Neural cell (in vitro differentiated cells): Measurements from ENCODE around the gene ACAD10. TPM values are rescaled to one million over a fixed set of nuclear protein-coding genes. Genes with fewer than 3 reads are reported as not detected.

Source experiments
- H2AFZ ChIP-seq: fragments of 200-600, 300-800 bp; sonication (generic), shearing (Covaris generic); 2 replicates; pipeline ENCODE4 v1.6.0; 2014; ENCODE audit warnings: low read depth, mild to moderate bottlenecking, antibody characterized with exemption, low read length, moderate library complexity
- H3F3A ChIP-seq: fragments of 200-600 bp; shearing (Covaris generic); 2 replicates; pipeline ENCODE4 v1.6.1; 2016; ENCODE audit warnings: mild to moderate bottlenecking, moderate library complexity, mixed read lengths, antibody characterized with exemption, low read length; ENCODE audit not compliant: insufficient read depth, poor library complexity, severe bottlenecking
- H3K27ac ChIP-seq: fragments of 200-600, 300-800 bp; sonication (generic), shearing (Covaris generic); 2 replicates; pipeline ENCODE4 v1.5.1; 2014; ENCODE audit warnings: mild to moderate bottlenecking, low read length, moderate library complexity
- H3K27me3 ChIP-seq: fragments of 300-800, 200-600 bp; sonication (generic), shearing (Covaris generic); 2 replicates; pipeline ENCODE4 v1.6.0; 2014; ENCODE audit warnings: mild to moderate bottlenecking, low read depth, low read length, moderate library complexity; ENCODE audit not compliant: insufficient read depth
- H3K36me3 ChIP-seq: fragments of 300-800, 200-600 bp; sonication (generic), shearing (Covaris generic); 2 replicates; pipeline ENCODE4 v1.5.1; 2014; ENCODE audit warnings: mild to moderate bottlenecking, antibody characterized with exemption, low read length, moderate library complexity; ENCODE audit not compliant: insufficient read depth
- H3K4me2 ChIP-seq: fragments of 300-800, 200-600 bp; sonication (generic), shearing (Covaris generic); 2 replicates; pipeline ENCODE4 v1.6.0; 2014; ENCODE audit warnings: mild to moderate bottlenecking, low read length
- H3K4me3 ChIP-seq: fragments of 300-800, 200-600 bp; sonication (generic), shearing (Covaris generic); 2 replicates; pipeline ENCODE4 v1.5.1; 2014; ENCODE audit warnings: mild to moderate bottlenecking, low read length, moderate library complexity
- H3K79me2 ChIP-seq: fragments of 200-600 bp; shearing (Covaris generic); replicated peaks from 2 replicates; pipeline ENCODE4 v1.6.0; 2014; ENCODE audit warnings: mild to moderate bottlenecking, low read length, moderate library complexity; ENCODE audit not compliant: insufficient read depth
- H3K9ac ChIP-seq: fragments of 300-800, 200-600 bp; sonication (generic), shearing (Covaris generic); 2 replicates; pipeline ENCODE4 v1.6.1; 2016; ENCODE audit warnings: mild to moderate bottlenecking, low read length, mixed read lengths
- H3K9me2 ChIP-seq: fragments of 200-600 bp; shearing (Covaris generic); 2 replicates; pipeline ENCODE4 v1.6.1; 2016; ENCODE audit warnings: mild to moderate bottlenecking, low read length, mixed read lengths; ENCODE audit not compliant: insufficient read depth
- H3K9me3 ChIP-seq: fragments of 200-600, 300-800 bp; sonication (generic), shearing (Covaris generic); 2 replicates; pipeline ENCODE4 v1.6.1; 2016; ENCODE audit warnings: mild to moderate bottlenecking, mixed run types, low read length, moderate library complexity, mixed read lengths
- H4K20me1 ChIP-seq: fragments of 200-600 bp; shearing (Covaris generic); 2 replicates; pipeline ENCODE4 v1.6.1; 2016; ENCODE audit warnings: mild to moderate bottlenecking, mixed run types; ENCODE audit not compliant: insufficient read depth
- EP300 ChIP-seq: fragments of 450-650 bp; conservative IDR thresholded peaks from 2 replicates; pipeline ENCODE4 v1.6.1; 2014; ENCODE audit warnings: antibody characterized with exemption, mild to moderate bottlenecking, moderate library complexity; ENCODE audit not compliant: poor library complexity, severe bottlenecking
- EZH2 ChIP-seq: fragments of 200-600, 300-800 bp; shearing (Covaris generic), sonication (generic); IDR thresholded peaks from 2 replicates; pipeline ENCODE4 v1.6.1; 2014; ENCODE audit warnings: antibody characterized with exemption, low read length, borderline replicate concordance, mild to moderate bottlenecking; ENCODE audit not compliant: insufficient read depth, poor library complexity, severe bottlenecking
- MXI1 ChIP-seq: fragments of 450-650 bp; conservative IDR thresholded peaks from 2 replicates; pipeline ENCODE4 v1.6.1; 2014; ENCODE audit warnings: antibody characterized with exemption, mild to moderate bottlenecking; ENCODE audit not compliant: poor library complexity, severe bottlenecking
- POLR2AphosphoS5 ChIP-seq: IDR thresholded peaks from 2 replicates; pipeline ENCODE4 v1.6.1; 2012
- RAD21 ChIP-seq: fragments of 450-650 bp; conservative IDR thresholded peaks from 2 replicates; pipeline ENCODE4 v1.6.1; 2014; ENCODE audit warnings: antibody characterized with exemption, mild to moderate bottlenecking, moderate library complexity
- REST ChIP-seq: IDR thresholded peaks from 2 replicates; pipeline ENCODE4 v1.6.1; 2012; ENCODE audit warnings: borderline replicate concordance
- SMC3 ChIP-seq: fragments of 450-650 bp; conservative IDR thresholded peaks from 2 replicates; pipeline ENCODE4 v1.6.1; 2014; ENCODE audit warnings: antibody characterized with exemption, mild to moderate bottlenecking, moderate library complexity; ENCODE audit not compliant: poor library complexity
- TAF1 ChIP-seq: IDR thresholded peaks from 2 replicates; pipeline ENCODE4 v1.6.1; 2012; ENCODE audit warnings: low read depth
- polyA plus RNA-seq: library from polyadenylated mRNA; depleted of rRNA; stranded (reverse); fragments of >200 nt; gene quantifications from 2 replicates; pipeline ENCODE4 v1.2.3, GENCODE V29; 2014
- TF ChIP-seq, protein P1 (sequence below): fragments of 450-650 bp; IDR thresholded peaks from 2 replicates; pipeline ENCODE4 v1.5.1; 2014; ENCODE audit warnings: antibody characterized with exemption, mild to moderate bottlenecking, moderate library complexity; ENCODE audit not compliant: poor library complexity, severe bottlenecking

Gene ACAD10
- polyA plus RNA-seq, 1 donor from 2014 or later: 25.7 TPM

DNA sequence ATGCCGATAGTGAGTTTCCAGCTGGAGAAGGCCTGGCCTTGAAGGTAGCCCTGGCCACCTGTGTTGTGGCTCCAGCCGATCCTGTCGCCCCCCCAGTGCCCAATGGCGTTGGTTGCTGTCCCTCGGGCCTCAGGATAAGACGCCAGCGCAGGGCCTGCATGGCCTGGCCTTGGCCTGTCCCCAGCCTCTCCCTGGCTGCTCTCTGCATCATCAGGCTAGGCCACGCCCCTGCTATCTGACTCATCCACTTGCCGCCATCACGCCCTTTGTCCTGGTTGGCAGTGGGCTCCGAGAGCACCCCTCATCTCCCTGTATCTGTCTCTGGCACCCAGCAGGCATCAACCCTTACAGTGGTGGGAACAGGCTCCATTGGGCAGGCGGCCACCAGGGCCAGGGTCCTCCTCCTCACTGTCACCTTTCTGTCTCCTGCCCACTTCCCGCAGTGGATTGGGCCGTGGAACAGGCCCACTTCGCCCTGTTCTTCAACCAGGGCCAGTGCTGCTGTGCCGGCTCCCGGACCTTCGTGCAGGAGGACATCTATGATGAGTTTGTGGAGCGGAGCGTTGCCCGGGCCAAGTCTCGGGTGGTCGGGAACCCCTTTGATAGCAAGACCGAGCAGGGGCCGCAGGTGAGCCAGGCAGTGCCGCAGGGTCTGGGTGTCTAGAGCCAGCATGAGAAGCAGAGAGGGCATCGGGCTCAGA lies 106.5 kb downstream of the ACAD10 start:
- Histone ChIP-seq H3K9ac (no peak overlapping the region), H3F3A (no peaks in the 10 kb centered on the region), H3K4me3 (no peak overlapping the region), H3K9me3 (no peaks in the 10 kb centered on the region), H3K4me2 (no peak overlapping the region), H3K27ac (no peak overlapping the region), H3K79me2 (no peaks in the 10 kb centered on the region), H3K9me2 (no peaks in the 10 kb centered on the region), H3K27me3 (no peaks in the 10 kb centered on the region), H3K36me3 (no peaks in the 10 kb centered on the region), H2AFZ (no peak overlapping the region), H4K20me1 (no peaks in the 10 kb centered on the region)
- TF ChIP-seq EP300: no peak
- TF ChIP-seq REST: no peak
- TF ChIP-seq RAD21: no peak
- TF ChIP-seq EZH2: no peak
- no peak for TF ChIP-seq SMC3
- TF ChIP-seq TAF1: no peak
- no peak for TF ChIP-seq POLR2AphosphoS5
- TF ChIP-seq MXI1: no peak
- TF ChIP-seq, protein P1, sequence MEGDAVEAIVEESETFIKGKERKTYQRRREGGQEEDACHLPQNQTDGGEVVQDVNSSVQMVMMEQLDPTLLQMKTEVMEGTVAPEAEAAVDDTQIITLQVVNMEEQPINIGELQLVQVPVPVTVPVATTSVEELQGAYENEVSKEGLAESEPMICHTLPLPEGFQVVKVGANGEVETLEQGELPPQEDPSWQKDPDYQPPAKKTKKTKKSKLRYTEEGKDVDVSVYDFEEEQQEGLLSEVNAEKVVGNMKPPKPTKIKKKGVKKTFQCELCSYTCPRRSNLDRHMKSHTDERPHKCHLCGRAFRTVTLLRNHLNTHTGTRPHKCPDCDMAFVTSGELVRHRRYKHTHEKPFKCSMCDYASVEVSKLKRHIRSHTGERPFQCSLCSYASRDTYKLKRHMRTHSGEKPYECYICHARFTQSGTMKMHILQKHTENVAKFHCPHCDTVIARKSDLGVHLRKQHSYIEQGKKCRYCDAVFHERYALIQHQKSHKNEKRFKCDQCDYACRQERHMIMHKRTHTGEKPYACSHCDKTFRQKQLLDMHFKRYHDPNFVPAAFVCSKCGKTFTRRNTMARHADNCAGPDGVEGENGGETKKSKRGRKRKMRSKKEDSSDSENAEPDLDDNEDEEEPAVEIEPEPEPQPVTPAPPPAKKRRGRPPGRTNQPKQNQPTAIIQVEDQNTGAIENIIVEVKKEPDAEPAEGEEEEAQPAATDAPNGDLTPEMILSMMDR: no peak

- Histone ChIP-seq H3K27ac (no peak overlapping the region), H3K9ac (no peak overlapping the region), H3K27me3 (no peaks in the 10 kb centered on the region), H3K36me3 (no peaks in the 10 kb centered on the region), H3K4me2 (no peak overlapping the region), H3K79me2 (no peaks in the 10 kb centered on the region), H3K4me3 (no peak overlapping the region), H3F3A (no peaks in the 10 kb centered on the region), H4K20me1 (no peaks in the 10 kb centered on the region), H3K9me2 (no peaks in the 10 kb centered on the region), H3K9me3 (no peaks in the 10 kb centered on the region), H2AFZ (no peak overlapping the region)
- TF ChIP-seq EP300 (no peak), POLR2AphosphoS5 (no peak), MXI1 (no peak), TAF1 (no peak), EZH2 (no peak), REST (no peak), RAD21 (no peak)
- TF ChIP-seq, protein P1: no peak
Observed at GRCh38 chr12:111792856-111793235, 107.0 kb downstream of the ACAD10 start.
